ENCODE results near the gene MSH3.
"Not testable (repeated sequence)": the region's sequence is repeated elsewhere in the genome, so short reads cannot be mapped to it uniquely, and the experiment has no call there.

The MSH3 gene

GRCh38 chr5:80797428-80798024, 143.1 kb downstream of the MSH3 start:
- no peak for DNase-seq (ENCODE audit: low read depth)

- DNase-seq (ENCODE audit: low read depth): no peak
Observed at GRCh38 chr5:80798166-80798565, 143.7 kb downstream of the MSH3 start.

- DNase-seq (ENCODE audit: low read depth): no peak
Observed at GRCh38 chr5:80798633-80799032, 144.2 kb downstream of the MSH3 start.

GRCh38 chr5:80799041-80799440, 144.6 kb downstream of the MSH3 start:
- no peak for DNase-seq (ENCODE audit: low read depth)

GRCh38 chr5:80799573-80799972, 145.1 kb downstream of the MSH3 start:
- no peak for DNase-seq (ENCODE audit: low read depth)

GRCh38 chr5:80804332-80804731, 149.9 kb downstream of the MSH3 start:
- DNase-seq (ENCODE audit: low read depth): no peak

GRCh38 chr5:80805038-80805437, 150.6 kb downstream of the MSH3 start:
- DNase-seq (ENCODE audit: low read depth): no peak

GRCh38 chr5:80806929-80807328, 152.5 kb downstream of the MSH3 start:
- DNase-seq (ENCODE audit: low read depth): no peak

GRCh38 chr5:80809451-80809850, 155.0 kb downstream of the MSH3 start:
- DNase-seq (ENCODE audit: low read depth): no peak

GRCh38 chr5:80810425-80810824, 156.0 kb downstream of the MSH3 start:
- no peak for DNase-seq (ENCODE audit: low read depth)

GRCh38 chr5:80816590-80816989, 162.1 kb downstream of the MSH3 start:
- no peak for DNase-seq (ENCODE audit: low read depth)

- no peak for DNase-seq (ENCODE audit: low read depth)
Observed at GRCh38 chr5:80820685-80821084, 166.2 kb downstream of the MSH3 start.

- DNase-seq (ENCODE audit: low read depth): no peak
Observed at GRCh38 chr5:80822640-80823039, 168.2 kb downstream of the MSH3 start.

GRCh38 chr5:80824159-80824558, 169.7 kb downstream of the MSH3 start:
- not testable (repeated sequence) for DNase-seq (ENCODE audit: low read depth)

GRCh38 chr5:80825786-80826460, 171.5 kb downstream of the MSH3 start:
- DNase-seq (ENCODE audit: low read depth): no peak

- no peak for DNase-seq (ENCODE audit: low read depth)
Observed at GRCh38 chr5:80834710-80835109, 180.3 kb downstream of the MSH3 start.

- DNase-seq (ENCODE audit: low read depth): no peak
Observed at GRCh38 chr5:80835128-80835527, 180.7 kb downstream of the MSH3 start.

- DNase-seq (ENCODE audit: low read depth): no peak
Observed at GRCh38 chr5:80837679-80838078, 183.2 kb downstream of the MSH3 start.

- DNase-seq (ENCODE audit: low read depth): not testable (repeated sequence)
Observed at GRCh38 chr5:80841026-80841797, 186.8 kb downstream of the MSH3 start.

- DNase-seq (ENCODE audit: low read depth): not testable (repeated sequence)
Observed at GRCh38 chr5:80846422-80846821, 192.0 kb downstream of the MSH3 start.

- DNase-seq (ENCODE audit: low read depth): not testable (repeated sequence)
Observed at GRCh38 chr5:80850168-80850567, 195.7 kb downstream of the MSH3 start.

- no peak for DNase-seq (ENCODE audit: low read depth)
Observed at GRCh38 chr5:80852331-80853245, 198.1 kb downstream of the MSH3 start.
